Measurements from ENCODE around the gene SULT4A1.

The SULT4A1 gene

GRCh38 chr22:43861529-43861928 is 784 bp downstream of the SULT4A1 start:
- peak in 4 of 51 donors; percentile 7 to 27 (median 18) for DNase-seq

GRCh38 chr22:43860831-43861230 is 1.5 kb downstream of the SULT4A1 start:
- DNase-seq: no peak

- DNase-seq: no peak
Observed at GRCh38 chr22:43860126-43860525, 2.2 kb downstream of the SULT4A1 start.

GRCh38 chr22:43859621-43860020 is 2.7 kb downstream of the SULT4A1 start:
- DNase-seq: no peak

GRCh38 chr22:43859176-43859575 is 3.1 kb downstream of the SULT4A1 start:
- DNase-seq: no peak

GRCh38 chr22:43858156-43858895 is 4.0 kb downstream of the SULT4A1 start:
- no peak for DNase-seq

GRCh38 chr22:43857367-43857766 is 4.9 kb downstream of the SULT4A1 start:
- no peak for DNase-seq

GRCh38 chr22:43855431-43855830 is 6.9 kb downstream of the SULT4A1 start:
- no peak for DNase-seq

- no peak for DNase-seq
Observed at GRCh38 chr22:43854786-43855271, 7.5 kb downstream of the SULT4A1 start.

- no peak for DNase-seq
Observed at GRCh38 chr22:43854121-43854785, 8.1 kb downstream of the SULT4A1 start.

- peak in 1 of 51 donors; percentile 13 for DNase-seq
Observed at GRCh38 chr22:43853328-43853931, 8.9 kb downstream of the SULT4A1 start.

- DNase-seq: peak in 5 of 51 donors; percentile 4 to 23 (median 15)
Observed at GRCh38 chr22:43852573-43853327, 9.6 kb downstream of the SULT4A1 start.

GRCh38 chr22:43851979-43852307 is 10.4 kb downstream of the SULT4A1 start:
- DNase-seq: no peak

GRCh38 chr22:43851058-43851978 is 11.0 kb downstream of the SULT4A1 start:
- no peak for DNase-seq

GRCh38 chr22:43850529-43850928 is 11.8 kb downstream of the SULT4A1 start:
- no peak for DNase-seq

- no peak for DNase-seq
Observed at GRCh38 chr22:43849731-43850130, 12.6 kb downstream of the SULT4A1 start.

- DNase-seq: peak in 4 of 51 donors; percentile 12 to 21 (median 20)
Observed at GRCh38 chr22:43848366-43849171, 13.7 kb downstream of the SULT4A1 start.

- no peak for DNase-seq
Observed at GRCh38 chr22:43847376-43848289, 14.7 kb downstream of the SULT4A1 start.

- DNase-seq: no peak
Observed at GRCh38 chr22:43846966-43847365, 15.3 kb downstream of the SULT4A1 start.
